Tibial nerve (tissue), 4 donors: Measurements from ENCODE around the gene HIPK2. TPM values are rescaled to one million over a fixed set of nuclear protein-coding genes. Genes with fewer than 3 reads are reported as not detected.

Experiments
- DNase-seq, 2 donors: peaks; one replicate each; pipeline ENCODE4 v3.0.0-alpha.2; 2019; ENCODE audit warnings: low spot score in 2 of 2
- H3K27ac ChIP-seq, 4 donors: fragments of 200-600 bp; sonication (generic) in 3 of 4; one replicate each; pipeline ENCODE4 v1.5.1; 2017 to 2019; ENCODE audit warnings: mild to moderate bottlenecking in 1 of 4
- H3K27me3 ChIP-seq, 2 donors: fragments of 200-600 bp; sonication (generic) in 1 of 2; one replicate each; pipeline versions ENCODE4 v1.5.1 to v1.6.0; 2017 to 2019
- H3K36me3 ChIP-seq, 3 donors: fragments of 200-600 bp; sonication (generic); one replicate each; pipeline ENCODE4 v1.5.1; 2018 to 2019
- H3K4me1 ChIP-seq, 4 donors: fragments of 200-600 bp; sonication (generic) in 3 of 4; one replicate each; pipeline ENCODE4 v1.5.1; 2017 to 2019
- H3K4me3 ChIP-seq, 4 donors: fragments of 200-600 bp; sonication (generic) in 3 of 4; one replicate each; pipeline ENCODE4 v1.5.1; 2017 to 2019; ENCODE audit warnings: mild to moderate bottlenecking in 1 of 4, moderate library complexity in 1 of 4
- H3K9me3 ChIP-seq, 4 donors: fragments of 200-600 bp; sonication (generic) in 3 of 4; one replicate each; pipeline ENCODE4 v1.5.1; 2017 to 2019
- CTCF ChIP-seq, 5 experiments: fragments of 200-600 bp in 3 of 5; fragments of 450-650 bp in 2 of 5; sonication (generic) in 3 of 5; IDR thresholded peaks; one replicate each; pipeline ENCODE4 v1.5.1; 2016 to 2019; ENCODE audit warnings: antibody characterized with exemption in 5 of 5, mild to moderate bottlenecking in 3 of 5, moderate library complexity in 2 of 5
- EP300 ChIP-seq, 2 donors: sonication (generic); formaldehyde crosslinking; IDR thresholded peaks; one replicate each; pipeline ENCODE4 v1.6.1; 2017; ENCODE audit warnings: antibody characterized with exemption in 2 of 2, mild to moderate bottlenecking in 1 of 2
- POLR2A ChIP-seq, 2 donors: fragments of 450-650 bp; IDR thresholded peaks; one replicate each; pipeline ENCODE4 v1.6.1; 2017; ENCODE audit warnings: antibody characterized with exemption in 2 of 2, mild to moderate bottlenecking in 2 of 2, moderate library complexity in 2 of 2
- WGBS, 2 donors: methylation state at CpG; one replicate each; pipeline ENCODE4 v1.1.5; 2018; 5-methylcytosine and 5-hydroxymethylcytosine counted together
- total RNA-seq, 4 donors: library from RNA; depleted of rRNA; stranded (reverse); fragments of >200 nt; gene quantifications; one replicate each; pipeline ENCODE4 v1.1.0, GENCODE V29; 2016

The HIPK2 gene
- total RNA-seq, 4 donors from 2014 or later: 24.9 to 41.1 (median 29.7) TPM

- no peak overlapping the region for H3K4me3 ChIP-seq
- H3K9me3 ChIP-seq: no peaks in the 10 kb centered on the region
- TF ChIP-seq POLR2A (IDR thresholded peaks at IDR 0.05) (no peak), CTCF (IDR thresholded peaks at IDR 0.05) (no peak)
- no peaks in the 10 kb centered on the region for H3K36me3 ChIP-seq
- peaks cover 0 to 42% (median 14%) of the 10 kb centered on the region in 4 donors for H3K4me1 ChIP-seq
- no peak for DNase-seq
- 89 to 96% methylated on average over 6 of the region's 6 CpGs for WGBS, 2 donors
- no peaks in the 10 kb centered on the region for H3K27me3 ChIP-seq
- H3K27ac ChIP-seq: no peak overlapping the region
Measured at GRCh38 chr7:139664434-139664833, 113.4 kb downstream of the HIPK2 start.

- H3K36me3 ChIP-seq: no peaks in the 10 kb centered on the region
- TF ChIP-seq CTCF (IDR thresholded peaks at IDR 0.05): no peak
- no peak for TF ChIP-seq POLR2A (IDR thresholded peaks at IDR 0.05)
- no peak for TF ChIP-seq EP300 (IDR thresholded peaks at IDR 0.05)
- H3K27ac ChIP-seq: no peak overlapping the region
- H3K27me3 ChIP-seq: no peaks in the 10 kb centered on the region
- peaks cover 0 to 49% (median 19%) of the 10 kb centered on the region in 4 donors for H3K4me1 ChIP-seq
- 88 to 94% methylated on average over 11 of the region's 11 CpGs for WGBS, 2 donors
- H3K4me3 ChIP-seq: no peak overlapping the region
- DNase-seq: no peak
- no peaks in the 10 kb centered on the region for H3K9me3 ChIP-seq
Measured at GRCh38 chr7:139663608-139664177, 114.1 kb downstream of the HIPK2 start.

GRCh38 chr7:139661903-139662302 lies 115.9 kb downstream of the HIPK2 start:
- no peaks in the 10 kb centered on the region for H3K9me3 ChIP-seq
- H3K4me1 ChIP-seq: peaks cover 0 to 50% (median 19%) of the 10 kb centered on the region in 4 donors
- H3K27ac ChIP-seq: peak overlapping the region in 1 of 4 donors; percentile 57
- no peak for TF ChIP-seq POLR2A (IDR thresholded peaks at IDR 0.05)
- TF ChIP-seq EP300 (IDR thresholded peaks at IDR 0.05): no peak
- TF ChIP-seq CTCF (IDR thresholded peaks at IDR 0.05): no peak
- no peak for DNase-seq
- no peak overlapping the region for H3K4me3 ChIP-seq
- H3K27me3 ChIP-seq: no peaks in the 10 kb centered on the region
- H3K36me3 ChIP-seq: no peaks in the 10 kb centered on the region
- 69 to 77% methylated on average over 3 of the region's 3 CpGs for WGBS, 2 donors

GRCh38 chr7:139661043-139661440 lies 116.8 kb downstream of the HIPK2 start:
- Histone ChIP-seq H3K27ac (peak overlapping the region in 2 of 4 donors; percentile 44 to 57), H3K27me3 (no peaks in the 10 kb centered on the region), H3K4me3 (no peak overlapping the region), H3K4me1 (peaks cover 0 to 50% (median 19%) of the 10 kb centered on the region in 4 donors), H3K36me3 (no peaks in the 10 kb centered on the region), H3K9me3 (no peaks in the 10 kb centered on the region)
- no peak for DNase-seq
- no peak for TF ChIP-seq EP300 (IDR thresholded peaks at IDR 0.05)
- no peak for TF ChIP-seq POLR2A (IDR thresholded peaks at IDR 0.05)
- TF ChIP-seq CTCF (IDR thresholded peaks at IDR 0.05): no peak
- 85 to 90% methylated on average over 2 of the region's 2 CpGs for WGBS, 2 donors

GRCh38 chr7:139660317-139661042 lies 117.3 kb downstream of the HIPK2 start:
- Histone ChIP-seq H3K9me3 (no peaks in the 10 kb centered on the region), H3K36me3 (no peaks in the 10 kb centered on the region), H3K27me3 (no peaks in the 10 kb centered on the region), H3K4me3 (no peak overlapping the region), H3K27ac (peak overlapping the region in 2 of 4 donors; percentile 44 to 57), H3K4me1 (peaks cover 0 to 54% (median 19%) of the 10 kb centered on the region in 4 donors)
- WGBS, 2 donors: 64% methylated on average over 10 of the region's 10 CpGs
- TF ChIP-seq EP300 (IDR thresholded peaks at IDR 0.05) (no peak), CTCF (IDR thresholded peaks at IDR 0.05) (no peak), POLR2A (IDR thresholded peaks at IDR 0.05) (no peak)
- DNase-seq: no peak
